Activated CD8-positive, alpha-beta memory T cell treated with anti-CD3 and anti-CD28 coated beads, Interleukin-2, amount 10 ng/mL, durations not matched to agents 7 days and 5 days (primary cell): ENCODE results near the gene CDC20. TPM values are rescaled to one million over a fixed set of nuclear protein-coding genes. Genes with fewer than 3 reads are reported as not detected.

ENCODE experiments used
- ATAC-seq: fragments of 150-1000 bp; cut with Tn5 transposase; one replicate; pipeline ENCODE4 v1.10.0; 2021; ENCODE audit warnings: moderate library complexity
- CTCF ChIA-PET: fragments of 350-600 bp; sonication (Branson Sonifier 250); formaldehyde crosslinking; loops from one replicate; lab custom pipeline; 2021; ENCODE audit warnings: antibody characterized with exemption; lab: Charles Lee
- DNase-seq: peaks from one replicate; pipeline ENCODE4 v3.0.0-alpha.2; 2020
- H3K27ac Mint-ChIP-seq: one replicate; pipeline ENCODE4 v1.8.0; 2021; ENCODE audit warnings: mild to moderate bottlenecking, mixed read lengths
- H3K27me3 Mint-ChIP-seq: one replicate; pipeline ENCODE4 v1.8.0; 2021; ENCODE audit warnings: mixed read lengths
- H3K36me3 Mint-ChIP-seq: one replicate; pipeline ENCODE4 v1.8.0; 2021; ENCODE audit warnings: mild to moderate bottlenecking, mixed read lengths
- H3K4me1 Mint-ChIP-seq: one replicate; pipeline ENCODE4 v1.8.0; 2021; ENCODE audit warnings: mixed read lengths
- H3K4me3 Mint-ChIP-seq: one replicate; pipeline ENCODE4 v1.8.0; 2021; ENCODE audit warnings: mild to moderate bottlenecking, moderate library complexity, mixed read lengths
- H3K9me3 Mint-ChIP-seq: one replicate; pipeline ENCODE4 v1.8.0; 2022; ENCODE audit warnings: low read depth, mixed read lengths
- microRNA-seq: library from miRNA; unstranded; fragments of <30 nt; microRNA quantifications from one replicate; pipeline ENCODE4 v1.2.0, GENCODE V29; 2022
- total RNA-seq, 2 experiments: library from RNA; stranded (reverse); gene quantifications; one replicate each; pipeline ENCODE4 v1.2.3, GENCODE V29; 2021

CDC20 gene
- total RNA-seq, 2 experiments from 2014 or later: 188 to 194 TPM

GRCh38 chr1:43405876-43406234, 47.1 kb downstream of the CDC20 start:
- Mint-ChIP-seq H3K27me3 (no peaks in the 10 kb centered on the region), H3K4me1 (no peaks in the 10 kb centered on the region), H3K36me3 (peaks cover 31% of the 10 kb centered on the region), H3K27ac (no peak overlapping the region), H3K9me3 (no peaks in the 10 kb centered on the region), H3K4me3 (no peak overlapping the region)
- no peak for ATAC-seq
- CTCF ChIA-PET: no interaction called here
- DNase-seq: no peak

DNA sequence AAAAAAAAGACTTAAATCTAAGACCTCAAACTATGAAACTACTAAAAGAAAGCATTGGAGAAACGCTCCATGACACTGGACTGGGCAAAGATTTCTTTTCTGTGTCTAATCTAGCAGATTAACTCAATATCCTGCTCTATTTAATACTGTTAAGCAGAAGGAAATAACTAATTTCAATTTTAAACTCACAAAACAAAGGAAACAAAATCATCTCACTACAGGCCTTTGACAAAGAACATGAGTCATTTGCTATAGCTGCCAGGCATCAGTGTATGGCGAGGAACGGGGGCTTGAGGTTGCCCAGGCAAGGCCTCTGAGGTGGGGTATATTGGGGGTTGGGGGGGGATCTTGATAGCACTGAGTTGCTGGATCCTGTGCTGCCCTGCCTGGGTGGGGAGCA, 51.8 kb downstream of the CDC20 start:
- H3K27ac Mint-ChIP-seq: no peak overlapping the region
- CTCF ChIA-PET: interaction anchor here (7.0 kb wide), 1 partner anchor 183 kb away, joined by 102 read pairs; no protein-coding TSS in a partner anchor

More for the DNA sequence above, 51.8 kb downstream of the CDC20 start:
- no peak for ATAC-seq
- H3K27me3 Mint-ChIP-seq: no peaks in the 10 kb centered on the region
- H3K36me3 Mint-ChIP-seq: peaks cover 24% of the 10 kb centered on the region
- H3K9me3 Mint-ChIP-seq: no peaks in the 10 kb centered on the region
- no peak for DNase-seq
- H3K4me1 Mint-ChIP-seq: no peaks in the 10 kb centered on the region
- H3K4me3 Mint-ChIP-seq: no peak overlapping the region

Small RNAs within 50 kb of the gene (microRNA-seq; reads per million reads assigned to microRNA genes)
- not detected for gene MIR6734

Other genes with a start within 250 kb of the CDC20 start
- gene EBNA1BP2, start 186.7 kb upstream of the CDC20 start, total RNA-seq: 10 to 100 TPM; 60.0 to 68.7 TPM
- gene CFAP57, start 186.7 kb upstream of the CDC20 start, total RNA-seq: under 1 TPM; 0.09 TPM
- gene TMEM125, start 89.0 kb upstream of the CDC20 start, total RNA-seq: not detected
- not detected for gene C1orf210, start 73.4 kb upstream of the CDC20 start, total RNA-seq
- 1 to 10 TPM in 1 of 2 experiments, under 1 TPM in 1; 0.55 to 1.9 TPM for gene TIE1, start 58.0 kb upstream of the CDC20 start, total RNA-seq
- gene MPL, start 21.2 kb upstream of the CDC20 start, total RNA-seq: not detected
- 10 to 100 TPM; 64.4 to 74.2 TPM for gene ELOVL1, start 9.0 kb downstream of the CDC20 start, total RNA-seq
- 10 to 100 TPM; 38.7 to 43.6 TPM for gene MED8, start 30.8 kb downstream of the CDC20 start, total RNA-seq
- 10 to 100 TPM; 52.2 to 60.2 TPM for gene SZT2, start 30.9 kb downstream of the CDC20 start, total RNA-seq
- 1 to 10 TPM; 7.1 to 8.0 TPM for gene HYI, start 95.0 kb downstream of the CDC20 start, total RNA-seq
- gene PTPRF, start 171.9 kb downstream of the CDC20 start, total RNA-seq: under 1 TPM; 0.23 to 0.41 TPM